ENCODE measurements around the gene SNRNP25. TPM values are rescaled to one million over a fixed set of nuclear protein-coding genes. Genes with fewer than 3 reads are reported as not detected.

SNRNP25 gene
- total RNA-seq, 2 experiments from 2014 or later = 38.0 to 38.6 TPM

DNA sequence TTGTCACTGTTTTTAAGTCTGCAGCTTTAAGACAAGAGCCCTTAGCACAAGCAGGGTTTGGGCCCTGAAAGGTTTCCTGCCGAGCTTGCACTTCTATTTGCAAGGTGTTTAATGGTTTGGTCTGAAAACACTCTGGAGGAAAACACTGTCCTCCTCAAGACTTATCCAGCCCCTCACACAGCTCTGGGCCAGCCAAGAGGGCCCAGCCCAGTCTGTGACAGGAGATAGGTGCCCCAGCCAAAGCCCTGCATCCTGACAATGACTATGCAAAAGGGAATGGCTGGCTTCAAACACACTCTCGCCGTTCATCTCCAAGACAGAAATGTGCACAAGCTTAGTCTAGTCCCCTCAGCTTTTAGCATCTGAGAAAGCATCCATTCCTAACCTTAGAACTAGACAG lies 51.3 kb downstream of the SNRNP25 start:
- CTCF ChIA-PET = interaction anchor here (0.5 to 2.7 kb wide), 7 partner anchors 11 to 397 kb away, joined by 3 to 17 read pairs (median 5); no protein-coding TSS in a partner anchor
- Mint-ChIP-seq H3K36me3 (ENCODE audit: low read depth) (peaks cover 17% of the 10 kb centered on the region), H3K4me3 (no peak overlapping the region), H3K9me3 (no peaks in the 10 kb centered on the region), H3K4me1 (ENCODE audit: low read depth) (no peaks in the 10 kb centered on the region), H3K27me3 (ENCODE audit: low read depth) (no peaks in the 10 kb centered on the region), H3K27ac (no peak overlapping the region)
- intact Hi-C loops (cut with micrococcal nuclease) = no loop called here
- DNase-seq = no peak

DNA sequence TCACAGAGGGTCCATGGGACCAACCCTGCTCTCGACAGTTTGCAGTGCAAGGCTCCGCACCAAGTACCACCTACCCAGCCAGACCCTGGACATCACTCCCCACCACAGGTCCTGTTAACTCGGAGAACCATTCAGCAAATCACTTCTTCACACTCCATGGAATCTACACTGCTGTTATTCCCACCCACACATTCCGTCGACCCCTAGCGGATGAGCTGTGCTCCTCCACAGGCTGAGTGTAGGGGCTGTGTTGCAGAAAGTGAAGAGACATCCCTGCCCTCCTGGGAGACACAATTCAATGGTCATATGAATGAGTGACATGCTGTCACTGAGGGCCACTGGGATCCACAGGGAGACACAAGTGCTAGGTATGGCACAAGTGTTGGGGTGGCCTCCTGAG lies 51.9 kb downstream of the SNRNP25 start:
- no peaks in the 10 kb centered on the region for H3K27me3 Mint-ChIP-seq (ENCODE audit: low read depth)
- DNase-seq = no peak
- no peak overlapping the region for H3K4me3 Mint-ChIP-seq
- H3K36me3 Mint-ChIP-seq (ENCODE audit: low read depth) = peaks cover 17% of the 10 kb centered on the region
- H3K9me3 Mint-ChIP-seq = no peaks in the 10 kb centered on the region
- no peaks in the 10 kb centered on the region for H3K4me1 Mint-ChIP-seq (ENCODE audit: low read depth)
- CTCF ChIA-PET = interaction anchor here (0.5 to 2.7 kb wide), 7 partner anchors 11 to 396 kb away, joined by 3 to 17 read pairs (median 5); no protein-coding TSS in a partner anchor
- no peak overlapping the region for H3K27ac Mint-ChIP-seq
- intact Hi-C loops (cut with micrococcal nuclease) = no loop called here

DNA sequence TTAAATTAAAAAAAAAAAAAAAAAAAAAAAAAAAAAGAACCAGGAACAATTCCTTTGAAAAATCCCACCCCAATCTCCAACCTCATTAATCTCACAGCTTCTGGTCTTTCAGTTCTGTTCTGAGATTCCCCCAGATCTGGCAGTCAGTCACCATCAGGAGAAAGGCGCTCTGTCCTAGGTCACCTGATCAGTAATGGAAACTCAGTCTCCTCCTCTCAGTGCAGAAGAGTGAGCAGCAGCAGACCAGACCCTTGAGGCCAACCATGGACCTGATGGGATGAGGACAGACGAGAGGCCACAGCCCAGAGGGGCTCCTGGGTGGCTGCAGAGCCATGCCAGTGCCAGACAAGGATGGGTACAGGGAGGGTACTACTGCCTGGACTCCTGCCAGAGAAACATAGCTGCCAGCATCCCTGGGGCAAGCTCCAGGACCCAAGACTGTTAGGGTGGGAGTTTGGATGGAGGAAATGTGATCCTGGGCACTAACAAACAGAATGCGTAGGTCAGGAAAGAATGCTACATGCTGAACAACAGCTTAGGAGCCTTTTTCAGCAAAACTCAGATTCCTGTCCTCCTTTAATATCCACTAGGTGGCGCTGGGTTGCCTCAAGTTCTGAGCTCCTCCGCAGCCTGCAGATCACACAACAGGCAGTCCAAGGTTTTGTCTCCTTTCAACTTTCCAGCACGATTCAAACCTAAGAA lies 53.1 kb downstream of the SNRNP25 start:
- CTCF ChIA-PET = interaction anchor here (0.6 to 2.6 kb wide), 34 partner anchors 10 to 529 kb away, joined by 3 to 23 read pairs (median 3); partner anchors contain the start of genes AXIN1, METTL26 and NPRL3
- H3K4me1 Mint-ChIP-seq (ENCODE audit: low read depth) = no peaks in the 10 kb centered on the region
- DNase-seq = peak; percentile 60
- peaks cover 18% of the 10 kb centered on the region for H3K36me3 Mint-ChIP-seq (ENCODE audit: low read depth)
- no peak overlapping the region for H3K4me3 Mint-ChIP-seq
- intact Hi-C loops (cut with micrococcal nuclease) = loop anchor here (1.0 kb wide), 2 partner anchors 75 to 256 kb away; no protein-coding TSS in a partner anchor
- no peaks in the 10 kb centered on the region for H3K9me3 Mint-ChIP-seq
- no peak overlapping the region for H3K27ac Mint-ChIP-seq
- no peaks in the 10 kb centered on the region for H3K27me3 Mint-ChIP-seq (ENCODE audit: low read depth)

Small RNA genes within 50 kb of the gene (microRNA-seq; reads per million reads assigned to microRNA genes)
- not detected for gene MIR6859-4 (ENCODE audit: borderline microRNAs expressed, borderline replicate concordance)

Other genes with a start within 250 kb of the SNRNP25 start
- 10 to 100 TPM; 38.2 to 40.9 TPM for gene POLR3K, start 220 bp upstream of the SNRNP25 start, total RNA-seq
- gene RHBDF1, start 18.8 kb downstream of the SNRNP25 start, total RNA-seq = under 1 TPM in 1 of 2 experiments, not detected in 1; 0.36 TPM
- 10 to 100 TPM; 38.6 to 38.8 TPM for gene MPG, start 24.4 kb downstream of the SNRNP25 start, total RNA-seq
- gene NPRL3, start 84.8 kb downstream of the SNRNP25 start, total RNA-seq = 10 to 100 TPM; 38.1 to 42.0 TPM
- not detected for gene HBZ, start 98.8 kb downstream of the SNRNP25 start, total RNA-seq
- not detected for gene HBM, start 112.2 kb downstream of the SNRNP25 start, total RNA-seq
- gene HBA2, start 119.0 kb downstream of the SNRNP25 start, total RNA-seq = under 1 TPM in 1 of 2 experiments, not detected in 1; 0.62 TPM
- gene HBA1, start 122.9 kb downstream of the SNRNP25 start, total RNA-seq = not detected
- 1 to 10 TPM in 1 of 2 experiments, under 1 TPM in 1; 0.79 to 1.1 TPM for gene HBQ1, start 126.6 kb downstream of the SNRNP25 start, total RNA-seq
- 10 to 100 TPM; 58.4 to 59.1 TPM for gene LUC7L, start 175.6 kb downstream of the SNRNP25 start, total RNA-seq
- 10 to 100 TPM; 25.9 to 27.4 TPM for gene FAM234A, start 181.0 kb downstream of the SNRNP25 start, total RNA-seq
- under 1 TPM in 1 of 2 experiments, not detected in 1; 0.10 TPM for gene RGS11, start 222.1 kb downstream of the SNRNP25 start, total RNA-seq
- gene ARHGDIG, start 226.8 kb downstream of the SNRNP25 start, total RNA-seq = not detected
- not detected for gene PDIA2, start 229.3 kb downstream of the SNRNP25 start, total RNA-seq

Measured in activated naive CD4-positive, alpha-beta T cell treated with anti-CD3 and anti-CD28 coated beads for 36 hours (primary cell).